Kasumi-1 (cell line): ENCODE results near the gene ALS2CL.
A peak's percentile ranks its signal among the peaks of the same experiment; 100 is the strongest.

Experiments
- DNase-seq, 2 experiments: peaks; one replicate each; lab custom pipeline; 2025; lab: John Stamatoyannopoulos, UW

The ALS2CL gene

DNA sequence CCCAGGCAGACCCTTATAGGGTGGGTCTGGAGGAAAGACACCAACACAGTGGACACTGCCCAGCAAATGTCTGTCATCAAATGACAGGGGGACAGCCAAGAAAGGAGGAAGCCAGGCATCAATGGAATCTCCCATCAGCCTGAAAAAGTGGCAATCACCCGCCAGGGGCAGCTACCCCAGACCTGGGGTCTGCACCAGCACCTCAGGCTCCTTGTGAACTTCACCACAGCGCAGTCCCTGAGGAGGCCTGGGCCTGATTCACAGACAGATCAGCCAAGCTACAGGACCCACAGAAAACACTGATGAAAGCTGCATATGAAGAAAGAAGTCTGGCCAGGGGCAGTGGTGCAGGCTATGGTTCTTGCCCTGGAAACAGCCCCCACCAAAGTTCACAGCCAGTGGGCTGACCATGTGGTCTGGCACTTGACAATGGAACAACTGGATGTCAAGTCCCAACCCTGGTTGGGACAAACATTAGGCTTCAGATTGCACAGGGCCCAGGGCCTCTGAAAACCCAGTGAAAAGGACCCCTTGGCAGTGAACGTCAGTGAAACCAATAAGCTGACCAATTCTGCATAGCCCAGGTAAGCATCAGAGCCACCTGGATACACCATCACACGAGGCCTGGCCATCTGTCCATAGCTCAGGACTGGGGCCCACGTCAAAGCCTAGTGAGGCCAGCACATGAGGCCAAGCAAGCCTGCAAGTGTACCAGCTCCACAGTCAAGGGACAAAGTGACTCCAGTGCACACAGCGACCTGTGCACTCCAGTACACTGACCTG lies 29.1 kb downstream of the ALS2CL start:
- no peak for DNase-seq

DNA sequence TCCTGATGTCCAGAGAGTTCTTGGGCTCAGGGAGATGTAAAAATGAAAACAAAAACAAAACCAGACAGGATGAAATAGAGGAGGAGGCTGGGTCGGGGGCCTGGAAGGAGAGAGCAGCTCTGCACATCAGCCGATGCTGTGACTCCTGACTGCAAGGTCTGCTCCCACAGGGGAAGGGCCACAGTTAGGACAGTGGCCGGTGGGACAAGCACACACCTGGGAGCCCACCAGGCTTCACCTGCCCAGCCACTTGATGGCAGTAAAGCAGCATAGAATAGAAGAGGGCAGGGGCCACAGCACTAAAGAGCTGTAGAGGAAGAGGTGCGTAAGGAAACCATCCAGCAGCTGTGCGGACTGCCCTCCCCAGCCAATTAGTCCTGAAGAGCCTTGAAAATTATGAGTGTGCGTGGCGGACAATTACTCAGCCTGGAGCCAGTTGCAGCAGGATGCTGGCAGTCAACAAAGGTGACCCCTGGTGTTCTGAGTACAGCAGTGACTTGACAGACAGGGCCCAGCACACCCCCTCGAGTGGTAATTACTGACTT lies 29.8 kb downstream of the ALS2CL start:
- DNase-seq: peak; percentile 33 to 36

DNA sequence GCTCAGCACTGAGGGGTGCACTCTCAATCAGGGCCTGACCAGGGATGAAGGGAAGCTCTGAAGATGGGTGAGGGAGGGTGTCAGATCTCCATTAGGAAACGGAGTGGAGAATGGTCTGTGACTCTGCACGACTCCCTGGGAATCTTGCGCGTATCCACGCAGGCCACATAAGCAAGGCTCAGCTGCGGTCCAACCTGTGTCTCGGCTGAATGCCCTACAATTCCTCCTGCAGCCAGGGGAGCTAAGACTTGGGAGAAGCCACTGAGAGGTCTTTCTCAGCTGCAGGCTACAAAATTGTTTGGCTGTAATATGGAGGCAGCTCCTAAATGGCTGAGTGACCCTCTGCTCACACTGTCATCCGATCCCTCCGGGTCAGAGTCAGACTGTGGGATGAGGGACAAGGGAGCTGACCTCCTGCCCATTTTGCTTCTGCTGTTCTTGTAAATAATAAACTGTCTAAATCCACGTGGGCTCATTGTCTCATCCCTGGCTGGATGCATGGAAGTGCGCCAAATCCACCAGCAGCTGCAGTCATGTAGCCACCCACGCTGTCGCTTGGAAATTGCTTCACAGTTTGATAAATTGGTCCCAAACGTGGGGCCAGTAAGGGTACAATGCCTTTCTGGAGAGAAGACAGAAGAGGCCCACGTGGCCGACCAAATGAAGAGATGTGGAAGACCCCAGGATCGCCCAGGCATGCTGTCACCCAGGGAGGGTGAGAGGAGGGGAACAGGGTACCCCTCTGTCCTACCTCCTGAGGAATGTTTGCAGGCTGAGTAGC lies 30.5 kb downstream of the ALS2CL start:
- DNase-seq: no peak

DNA sequence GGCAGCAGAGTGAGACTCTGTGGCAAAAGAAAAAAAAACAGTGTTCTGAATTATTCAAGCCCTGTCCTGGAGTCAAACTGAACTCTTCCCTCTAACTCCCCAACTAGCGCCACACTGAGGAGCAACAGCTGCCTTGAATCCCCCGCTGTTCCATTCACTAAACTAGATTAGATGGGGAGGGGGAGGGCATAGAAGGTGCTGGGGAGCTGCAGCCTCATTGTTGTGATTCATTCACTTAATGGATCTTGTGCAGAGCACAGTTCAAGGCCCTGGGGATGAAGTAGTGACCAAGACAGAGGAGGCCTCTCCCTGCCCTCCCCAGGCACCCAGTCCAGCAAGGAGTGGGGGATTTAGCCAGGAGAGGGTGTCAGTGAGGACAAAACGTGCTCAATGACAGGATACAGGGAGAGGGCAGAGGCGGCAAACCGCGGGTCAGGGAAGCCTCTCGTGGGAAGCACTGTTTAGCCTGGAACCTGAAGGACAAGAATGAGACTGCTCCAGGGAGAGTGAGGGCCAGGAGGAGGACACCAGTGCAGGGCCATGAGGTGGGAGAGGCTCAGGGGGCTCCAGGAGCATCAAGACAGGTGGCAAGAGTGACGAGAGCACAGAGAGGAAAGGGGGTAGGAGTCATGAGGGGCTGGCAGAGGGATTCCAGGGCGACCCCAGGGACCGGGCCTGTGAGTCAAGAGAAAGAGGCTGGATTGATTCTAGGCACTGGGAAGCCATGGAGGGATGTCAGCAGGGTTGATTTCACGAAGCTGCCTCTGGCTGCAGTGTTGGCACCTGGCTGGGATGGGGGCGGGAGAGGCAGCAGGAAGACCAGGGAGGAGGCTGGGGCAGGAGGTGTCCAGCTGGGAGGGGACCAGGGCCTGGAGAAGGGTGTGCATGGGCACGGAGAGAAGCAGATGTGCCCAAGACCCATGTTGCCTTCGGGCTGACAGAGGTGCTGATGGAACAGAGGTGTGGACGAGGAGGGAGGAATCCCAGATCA lies 31.4 kb downstream of the ALS2CL start:
- no peak for DNase-seq

DNA sequence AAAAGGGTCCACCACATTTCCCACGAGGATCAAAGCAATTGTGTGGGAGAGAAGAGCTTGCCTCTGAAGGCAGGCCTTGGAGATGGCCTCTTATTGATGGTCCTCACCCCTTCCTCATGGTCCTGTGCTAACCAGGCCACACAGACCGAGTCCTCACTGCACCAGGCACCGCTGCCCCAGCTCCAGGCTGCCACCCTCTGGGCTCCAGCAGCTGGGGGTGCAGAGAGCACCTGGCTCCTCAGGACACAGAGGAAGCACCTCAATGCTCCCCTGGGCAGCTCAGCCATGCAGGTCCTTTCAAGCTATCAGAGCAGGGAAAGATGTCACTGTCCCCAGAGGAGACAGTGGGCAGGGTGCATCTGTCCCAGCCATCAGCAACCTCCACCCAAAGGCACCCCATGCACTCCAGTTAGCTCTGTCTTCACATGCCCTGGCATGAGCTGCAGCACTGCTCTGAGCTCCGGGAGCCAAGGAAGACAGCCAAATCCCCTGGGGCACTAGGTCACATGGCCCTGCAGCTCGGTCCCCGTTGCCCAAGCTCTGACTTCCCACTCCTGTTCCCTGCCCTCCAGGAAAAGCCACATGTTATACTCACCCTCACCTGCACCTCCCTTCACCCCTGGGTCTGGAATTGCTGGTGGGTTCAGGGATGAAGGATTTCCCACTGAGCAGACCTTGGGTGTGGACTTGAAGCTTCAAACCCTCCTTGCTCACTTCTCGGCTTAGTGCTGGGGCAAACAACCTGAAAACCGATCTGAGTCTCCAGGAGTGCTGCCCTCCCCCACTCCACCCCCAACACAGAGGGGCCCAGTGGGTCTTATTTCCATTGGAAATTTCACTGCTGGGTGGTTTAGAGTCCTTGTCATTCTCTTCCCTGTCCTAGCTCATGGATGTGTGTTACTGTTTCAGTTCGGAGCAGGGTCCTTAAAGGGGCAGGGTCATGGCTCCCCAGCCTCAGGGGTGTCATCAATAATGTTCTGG lies 32.6 kb downstream of the ALS2CL start:
- no peak for DNase-seq

DNA sequence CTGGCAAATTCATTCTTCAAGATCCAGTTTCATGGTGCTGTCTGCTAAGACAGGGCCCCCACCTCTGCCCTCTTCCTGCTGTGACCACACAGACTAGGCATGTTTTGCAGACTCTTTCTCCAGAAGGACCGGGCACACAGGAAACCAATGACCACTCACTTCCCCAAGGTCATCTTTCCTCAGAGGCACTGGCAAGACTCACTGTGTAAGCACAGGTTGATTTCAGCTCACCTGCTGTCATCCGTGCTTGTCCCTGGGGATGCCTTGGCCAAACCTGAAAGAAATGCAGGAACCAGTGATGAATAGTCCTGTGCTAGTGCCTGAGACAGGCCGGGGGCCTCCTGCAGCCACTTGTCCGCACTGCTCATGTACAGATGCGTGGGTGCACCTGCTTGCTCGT lies 33.5 kb downstream of the ALS2CL start:
- DNase-seq: no peak

DNA sequence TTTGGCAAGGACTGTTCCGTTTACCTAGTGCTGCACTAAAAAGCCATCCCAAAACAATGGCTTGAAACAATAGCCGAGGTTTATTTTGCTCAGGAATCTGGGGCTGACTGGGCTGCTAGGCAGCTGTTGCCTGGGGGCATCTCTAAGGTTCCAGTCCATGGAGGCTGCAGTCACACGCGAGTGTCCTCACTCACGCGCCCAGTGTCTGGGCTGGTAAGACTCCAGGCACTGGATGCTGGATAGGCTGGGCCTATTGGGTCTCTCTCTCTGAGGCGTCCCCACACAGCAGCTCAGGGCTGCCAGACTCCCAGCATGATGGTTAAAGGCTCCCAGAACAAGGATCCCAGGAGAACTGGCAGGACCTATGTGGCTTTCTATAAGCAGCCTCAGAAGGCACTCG lies 34.2 kb downstream of the ALS2CL start:
- DNase-seq: no peak

DNA sequence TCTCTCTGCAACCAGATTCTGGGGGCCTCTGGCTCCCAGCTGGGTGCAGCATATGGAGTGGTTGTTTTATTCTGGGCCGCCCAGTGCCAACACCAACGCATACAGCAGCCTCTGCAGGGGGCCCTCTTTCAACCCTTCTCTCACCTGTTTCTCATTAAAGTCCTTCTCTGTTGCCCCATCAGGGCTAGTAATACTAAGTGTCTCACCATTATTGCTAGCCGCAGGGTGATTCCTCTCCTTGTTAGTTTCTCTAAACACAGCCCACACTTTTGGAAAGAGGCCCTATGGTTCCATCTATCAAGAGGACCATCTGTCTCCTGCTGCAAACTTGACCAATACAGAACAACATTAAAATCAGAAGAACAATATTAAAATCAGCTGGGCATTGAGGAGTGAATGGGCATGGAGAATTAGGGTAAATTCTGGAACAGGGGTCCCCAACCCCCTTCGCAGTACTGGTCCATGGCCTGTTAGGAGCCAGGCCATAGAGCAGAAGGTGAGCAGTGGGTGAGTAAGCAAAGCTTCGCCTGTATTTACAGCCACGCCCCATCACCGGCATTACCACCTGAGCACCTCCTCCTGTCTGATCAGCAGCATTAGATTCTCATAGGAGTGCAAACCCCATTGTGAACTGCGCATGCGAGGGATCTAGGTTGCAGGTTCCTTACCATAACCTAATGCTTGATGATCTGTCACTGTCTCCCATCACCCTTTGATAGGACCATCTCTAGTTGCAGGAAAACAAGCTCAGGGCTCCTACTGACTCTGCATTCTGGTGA lies 36.5 kb downstream of the ALS2CL start:
- no peak for DNase-seq

DNA sequence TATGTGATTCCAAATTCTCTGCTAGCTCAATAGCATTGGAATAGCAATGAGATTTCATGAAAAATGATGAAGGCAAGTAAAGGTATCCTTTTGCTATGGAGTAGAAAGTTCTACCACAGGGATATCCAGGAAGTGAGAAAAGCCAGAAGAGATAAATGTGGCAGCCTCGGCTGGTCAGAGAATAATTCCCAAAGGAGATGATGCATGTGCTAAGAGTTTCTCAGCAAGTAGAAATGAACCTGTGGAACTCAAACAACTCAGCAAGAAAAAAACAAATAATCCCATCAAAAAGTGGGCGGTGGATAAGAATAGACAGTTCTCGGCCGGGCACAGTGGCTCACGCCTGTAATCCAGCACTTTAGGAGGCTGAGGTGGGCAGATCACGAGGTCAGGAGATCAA lies 38.2 kb downstream of the ALS2CL start:
- no peak for DNase-seq

DNA sequence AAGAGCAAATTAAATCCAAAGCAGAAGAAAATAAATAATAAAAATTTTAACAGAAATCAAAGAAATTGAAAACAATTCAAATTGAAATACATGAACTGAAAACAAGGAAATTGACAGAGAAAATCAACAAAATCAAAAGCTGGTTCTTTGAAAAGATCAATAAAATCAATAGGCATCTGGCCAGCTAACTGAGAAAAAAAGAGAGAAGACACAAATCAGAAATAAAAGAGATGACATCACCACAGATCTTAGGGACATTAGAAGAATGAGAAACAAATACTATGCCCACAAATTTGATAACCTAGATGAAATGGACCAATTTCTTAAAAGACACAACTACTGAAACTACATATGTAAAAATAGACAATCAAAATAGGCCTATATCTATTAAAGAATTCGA lies 42.4 kb downstream of the ALS2CL start:
- no peak for DNase-seq

DNA sequence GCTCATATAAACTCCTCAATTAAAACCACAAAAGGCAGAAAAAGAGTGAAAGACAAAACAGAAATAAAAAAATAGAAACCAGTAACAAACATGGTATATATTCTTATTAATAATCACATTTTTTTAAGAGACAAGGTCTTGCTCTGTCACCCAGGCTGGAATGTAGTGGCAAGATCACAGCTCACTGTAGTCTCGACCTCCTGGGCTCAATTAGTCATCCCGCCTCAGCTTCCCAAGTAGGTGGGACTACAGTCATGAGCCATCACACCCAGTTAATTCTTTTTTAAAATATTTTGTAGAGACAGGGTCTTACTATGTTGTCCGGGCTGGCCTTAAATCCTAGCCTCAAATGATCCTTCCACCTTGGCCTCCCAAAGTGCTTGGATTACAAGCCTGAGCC lies 44.0 kb downstream of the ALS2CL start:
- no peak for DNase-seq

DNA sequence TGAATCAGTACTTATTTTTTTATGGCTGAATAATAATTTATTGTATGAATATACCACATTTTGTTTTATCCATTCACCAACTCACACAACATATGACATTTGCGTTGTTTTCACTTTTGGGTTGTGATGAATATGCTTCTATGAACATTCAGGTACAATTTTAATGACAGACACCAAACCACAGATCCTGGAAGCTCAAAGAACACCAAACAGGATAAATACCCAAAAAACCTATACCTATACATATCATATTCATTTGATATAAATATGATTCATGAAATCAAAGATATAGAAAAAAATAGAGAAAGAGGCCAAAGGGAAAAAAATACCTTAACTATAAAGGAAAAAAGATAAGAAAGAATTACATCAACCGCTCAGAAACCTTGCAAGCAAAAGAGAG lies 45.4 kb downstream of the ALS2CL start:
- no peak for DNase-seq

DNA sequence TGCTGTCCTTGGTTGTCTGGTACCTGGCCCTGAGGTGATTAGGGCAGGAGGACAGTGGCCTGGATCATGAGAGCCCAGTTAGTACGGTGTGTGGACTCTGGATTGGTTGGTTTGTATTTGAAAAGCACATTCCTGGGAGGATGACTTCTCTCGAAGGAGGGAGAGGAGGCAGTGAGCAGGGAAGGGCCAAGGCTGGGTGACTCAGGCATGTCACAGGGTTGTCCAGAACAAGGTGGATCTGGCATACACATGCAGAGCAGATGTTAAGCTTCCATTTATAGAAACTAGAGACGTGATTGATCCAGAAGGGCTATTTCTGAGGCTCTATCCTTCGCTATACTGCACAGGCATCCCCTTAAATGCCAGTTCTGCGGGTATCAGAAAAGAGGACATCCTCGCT lies 46.8 kb downstream of the ALS2CL start:
- DNase-seq: no peak

DNA sequence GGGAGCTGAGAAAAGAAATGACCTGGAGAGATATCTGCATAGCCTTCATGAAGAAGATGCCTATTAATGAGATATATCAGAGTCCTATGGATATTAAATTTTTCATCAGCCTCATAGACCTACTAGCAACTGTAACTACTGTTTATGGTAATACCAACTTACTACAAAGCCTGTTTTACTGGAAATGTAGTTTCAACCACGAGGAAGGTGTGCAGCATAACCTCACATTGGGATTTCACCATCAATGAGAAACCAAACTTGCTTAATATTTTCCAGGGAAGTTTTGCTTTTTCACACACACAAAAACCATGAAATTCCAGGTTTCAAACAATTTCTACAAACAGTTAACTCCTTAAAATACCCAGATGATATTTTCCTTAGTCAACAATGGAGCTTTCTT lies 49.8 kb downstream of the ALS2CL start:
- no peak for DNase-seq

DNA sequence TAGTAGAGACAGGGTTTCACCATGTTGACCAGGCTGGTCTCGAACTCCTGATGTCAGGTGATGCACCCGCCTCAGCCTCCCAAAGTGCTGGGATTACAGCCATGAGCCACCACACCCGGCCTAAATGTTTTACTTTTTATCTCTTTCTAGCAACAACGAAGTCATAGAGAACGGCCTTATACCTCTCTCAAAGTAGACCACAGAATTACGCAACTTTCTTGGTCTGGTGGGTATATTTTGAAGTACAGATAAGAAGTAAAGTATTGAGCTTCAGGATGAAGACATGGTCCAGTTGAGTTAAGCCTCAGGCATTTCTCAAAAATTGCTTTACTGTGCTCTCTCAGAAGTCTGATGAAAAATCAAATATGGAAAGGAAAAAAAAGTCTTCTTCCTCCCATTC lies 50.5 kb downstream of the ALS2CL start:
- DNase-seq: no peak

DNA sequence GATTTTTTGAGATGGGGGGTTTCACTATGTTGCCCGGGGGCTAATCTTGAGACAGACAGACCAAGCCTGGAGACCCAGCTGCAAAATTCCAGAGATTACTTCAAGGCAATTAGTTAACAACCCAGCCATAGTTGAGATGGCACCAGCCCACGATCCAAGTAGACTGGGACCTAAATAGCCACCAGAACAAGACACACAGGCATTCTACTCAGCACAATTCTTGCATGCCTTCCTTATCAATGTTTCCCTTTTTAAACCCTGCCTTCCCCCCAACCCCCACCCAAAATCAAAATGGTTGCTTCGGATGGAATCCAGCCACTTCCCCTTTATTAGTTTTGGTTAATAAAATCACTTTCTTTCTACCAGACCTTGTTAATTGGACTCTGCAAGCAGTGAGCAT lies 52.6 kb downstream of the ALS2CL start:
- no peak for DNase-seq

DNA sequence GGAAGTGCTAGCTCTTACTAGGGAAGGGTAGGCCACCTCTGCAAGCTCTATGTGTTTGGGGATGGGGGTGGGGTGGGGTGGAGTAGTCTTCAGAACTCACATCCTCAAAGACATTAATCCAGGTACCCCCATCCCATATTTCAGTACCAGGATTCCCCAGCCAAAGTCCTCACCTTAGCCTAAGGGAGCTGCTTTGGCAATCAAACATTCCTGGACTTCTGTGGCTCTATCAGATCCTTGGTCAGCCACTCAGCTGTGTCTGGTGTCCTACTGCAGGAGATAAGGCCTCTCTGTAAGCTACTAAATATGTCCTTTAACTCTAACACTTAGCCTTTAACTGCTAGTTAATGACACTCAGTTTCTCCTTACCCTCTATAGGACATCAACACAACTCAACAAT lies 54.3 kb downstream of the ALS2CL start:
- no peak for DNase-seq

DNA sequence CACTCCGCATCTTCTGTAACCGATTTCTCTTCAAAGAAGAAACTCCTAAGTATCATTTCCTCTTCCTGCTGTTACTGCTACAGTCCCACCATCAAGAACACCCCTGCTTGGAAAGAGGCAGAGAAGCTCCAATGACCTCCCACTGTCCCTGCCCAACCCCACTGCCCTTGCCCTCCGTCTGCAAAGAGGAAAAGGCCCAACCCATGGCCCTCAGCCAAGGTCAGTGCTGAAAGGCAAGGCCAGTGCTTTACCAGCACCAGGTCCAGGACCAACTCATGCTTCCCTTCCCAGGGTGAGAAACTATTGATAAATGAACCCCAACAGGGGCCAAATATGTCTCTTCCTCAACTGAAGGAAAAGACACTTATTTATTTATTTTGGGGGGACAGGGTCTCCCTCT lies 58.6 kb downstream of the ALS2CL start:
- no peak for DNase-seq

DNA sequence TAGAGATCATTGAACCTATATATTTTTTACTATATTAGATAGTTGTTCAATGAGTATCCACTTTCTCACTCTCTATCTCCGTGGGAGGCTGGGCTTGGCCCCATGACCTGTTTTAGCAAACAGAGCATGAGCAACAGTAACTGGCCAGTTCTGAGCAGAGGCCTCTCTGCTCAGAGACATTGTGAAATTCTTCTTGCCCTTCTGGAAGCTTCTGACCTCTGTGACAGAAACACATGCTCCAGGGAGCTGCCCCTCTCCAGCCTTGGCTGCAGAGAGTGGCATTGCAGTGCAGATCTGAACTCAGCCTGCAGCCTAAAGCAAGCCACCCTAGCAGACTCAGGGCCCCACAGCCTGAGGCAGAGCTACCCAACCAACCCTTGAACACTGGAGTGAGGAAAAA lies 60.7 kb downstream of the ALS2CL start:
- DNase-seq: no peak
